NCI-H345 treated with DMSO at 0.1 percent for 48 hours (cell line): ENCODE results near the gene CAMK2D.
"Not testable (repeated sequence)": the region's sequence is repeated elsewhere in the genome, so short reads cannot be mapped to it uniquely, and the experiment has no call there.

Experiments used
- DNase-seq: peaks from one replicate; lab custom pipeline; 2025; ENCODE audit not compliant: unreplicated experiment; lab: John Stamatoyannopoulos, UW

The CAMK2D gene

GRCh38 chr4:113733685-113734084 is 27.9 kb downstream of the CAMK2D start:
- no peak for DNase-seq

- DNase-seq = no peak
These were observed 28.5 kb downstream of the CAMK2D start for GRCh38 chr4:113732967-113733527.

- no peak for DNase-seq
These were observed 30.9 kb downstream of the CAMK2D start for GRCh38 chr4:113730467-113731216.

- DNase-seq = no peak
These were observed 33.7 kb downstream of the CAMK2D start for GRCh38 chr4:113727802-113728201.

DNA sequence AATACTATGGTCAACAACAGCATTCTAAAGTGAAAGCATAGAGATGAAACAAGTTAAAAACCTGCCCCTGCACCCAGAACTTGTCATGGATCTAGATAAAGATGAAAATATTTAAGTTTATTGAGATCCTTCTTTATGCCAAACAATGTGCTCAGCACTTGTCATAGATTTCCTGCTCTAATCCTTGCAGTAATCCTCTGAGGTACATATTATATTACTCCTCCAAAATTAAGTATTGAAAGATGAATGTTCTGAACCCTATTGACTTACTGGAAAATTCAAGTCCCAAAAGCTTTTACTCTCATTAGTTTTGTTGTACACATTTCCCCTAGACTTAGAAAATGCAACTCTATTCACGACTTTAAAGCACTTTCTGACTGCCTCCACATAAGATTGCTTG is 35.6 kb downstream of the CAMK2D start:
- DNase-seq = no peak

- DNase-seq = no peak
These were observed 43.3 kb downstream of the CAMK2D start for GRCh38 chr4:113718252-113718651.

DNA sequence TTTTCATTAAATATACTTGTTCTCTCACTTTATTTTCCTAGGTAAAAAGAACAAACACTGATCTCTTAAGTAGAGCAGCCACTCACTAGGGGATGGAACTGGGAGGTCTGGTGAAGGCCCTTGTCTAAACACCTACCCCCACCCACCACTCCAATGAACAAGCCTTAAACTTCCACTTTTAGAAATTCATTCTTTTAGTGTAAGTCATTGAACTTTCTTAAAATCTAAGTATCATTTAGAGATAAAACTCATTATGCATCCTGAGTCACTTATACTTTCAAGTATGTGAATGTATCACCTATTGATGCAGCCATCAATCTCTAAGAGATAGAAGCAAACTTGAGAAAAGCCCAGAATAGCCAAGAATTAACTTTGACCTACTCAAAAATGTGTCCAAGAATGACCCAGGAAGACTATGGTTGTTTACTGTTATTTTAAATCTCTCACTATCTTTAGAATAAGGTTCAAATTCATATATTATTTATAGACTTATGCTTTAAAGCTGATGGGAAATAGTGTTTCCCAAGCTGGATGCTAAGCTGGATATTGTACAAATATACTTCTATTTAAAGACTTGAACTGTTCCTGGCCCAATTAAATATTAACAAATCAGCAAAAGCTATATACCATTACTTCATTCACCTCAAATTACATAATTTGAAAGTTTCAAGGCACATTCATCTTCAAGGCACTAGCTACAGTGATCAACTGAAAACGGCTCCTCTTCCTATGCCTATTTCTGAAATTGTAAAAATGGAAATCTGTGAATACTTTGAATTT is 49.5 kb downstream of the CAMK2D start:
- no peak for DNase-seq

GRCh38 chr4:113708250-113708649 is 53.3 kb downstream of the CAMK2D start:
- no peak for DNase-seq

DNA sequence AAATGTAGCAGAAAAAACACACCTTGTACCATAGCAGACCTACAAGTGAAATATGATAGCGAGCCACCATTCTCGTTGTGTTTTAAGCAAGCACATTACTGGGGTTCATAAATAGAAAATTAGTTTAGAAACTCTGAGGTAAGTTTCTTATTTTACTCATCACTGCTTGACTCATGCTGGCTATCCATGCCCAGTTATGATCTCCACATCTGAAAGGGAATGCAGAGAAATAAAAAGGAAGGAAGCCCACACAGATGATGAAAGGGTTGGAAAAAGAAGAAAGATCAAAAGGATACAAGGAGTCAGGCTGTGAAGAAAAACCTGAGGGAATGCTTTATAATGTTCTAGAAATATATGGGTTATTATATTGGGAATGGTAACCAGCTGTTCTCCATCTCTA is 54.5 kb downstream of the CAMK2D start:
- no peak for DNase-seq

- DNase-seq = not testable (repeated sequence)
These were observed 56.4 kb downstream of the CAMK2D start for GRCh38 chr4:113705097-113705496.

GRCh38 chr4:113702596-113702995 is 58.9 kb downstream of the CAMK2D start:
- DNase-seq = not testable (repeated sequence)

GRCh38 chr4:113701169-113701568 is 60.4 kb downstream of the CAMK2D start:
- no peak for DNase-seq

DNA sequence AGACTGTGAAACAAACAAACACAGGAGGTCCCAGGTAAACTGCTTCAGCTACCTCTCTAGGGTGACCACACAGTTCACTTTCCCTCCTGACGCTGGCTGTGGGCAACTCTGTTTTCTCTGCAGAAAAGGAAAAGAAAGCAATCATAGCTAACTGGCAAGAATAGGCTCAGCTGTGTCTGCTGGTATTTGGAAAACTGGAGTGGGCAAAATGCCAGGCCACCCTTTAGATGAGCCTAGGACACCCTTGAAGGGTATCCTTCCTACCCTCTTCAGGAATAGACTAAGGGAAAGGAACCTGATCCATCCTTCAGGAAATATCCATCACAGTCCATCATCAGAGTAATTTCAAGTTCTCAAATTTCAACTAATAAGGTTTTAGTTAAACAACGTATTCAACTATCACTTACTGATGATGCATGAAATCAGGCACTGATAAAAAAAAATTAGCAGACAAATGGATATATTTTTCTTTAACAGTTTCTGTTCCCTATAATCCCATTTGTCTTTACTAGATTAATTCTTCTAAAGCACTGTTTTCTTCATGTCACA is 60.9 kb downstream of the CAMK2D start:
- no peak for DNase-seq

- no peak for DNase-seq
These were observed 61.8 kb downstream of the CAMK2D start for GRCh38 chr4:113699772-113700171.

GRCh38 chr4:113697429-113697828 is 64.1 kb downstream of the CAMK2D start:
- DNase-seq = no peak

DNA sequence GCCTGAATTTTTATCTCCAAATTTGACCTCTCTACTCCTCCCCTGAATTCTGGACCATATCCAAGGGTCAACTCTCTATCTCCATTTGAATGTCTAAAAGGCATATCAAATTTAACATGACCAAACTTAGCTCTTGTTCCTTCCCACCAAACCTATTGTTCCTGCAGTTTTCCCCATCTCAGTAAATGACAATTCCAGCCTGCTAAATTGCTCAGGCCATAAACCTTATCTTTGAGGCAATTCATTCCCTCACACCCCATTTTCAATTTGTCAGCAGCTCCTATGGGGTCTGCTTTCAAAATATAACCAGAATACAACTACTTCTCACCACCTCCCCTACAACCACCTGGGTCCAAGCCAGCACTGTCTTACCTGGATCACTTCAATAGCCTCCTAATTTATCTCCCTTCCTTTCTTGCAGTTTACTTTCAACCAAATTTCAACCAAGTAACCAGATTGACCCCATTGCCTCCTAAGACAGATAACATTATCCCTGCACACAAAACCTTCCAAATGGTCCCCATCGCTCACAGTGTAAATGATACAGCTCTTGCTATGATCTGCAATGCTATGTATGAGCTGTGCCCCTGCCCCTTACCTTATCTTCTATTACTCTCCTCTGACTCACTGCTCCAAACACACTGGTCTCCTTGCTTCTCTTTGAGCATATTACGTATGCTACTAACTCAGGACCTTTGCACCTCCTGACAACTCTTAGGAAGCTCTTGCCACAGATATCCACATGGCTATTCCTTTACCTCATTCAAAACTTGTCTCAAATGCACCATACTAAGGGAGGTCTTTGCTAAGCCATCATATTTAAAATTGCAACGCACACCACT is 66.0 kb downstream of the CAMK2D start:
- DNase-seq = no peak

DNA sequence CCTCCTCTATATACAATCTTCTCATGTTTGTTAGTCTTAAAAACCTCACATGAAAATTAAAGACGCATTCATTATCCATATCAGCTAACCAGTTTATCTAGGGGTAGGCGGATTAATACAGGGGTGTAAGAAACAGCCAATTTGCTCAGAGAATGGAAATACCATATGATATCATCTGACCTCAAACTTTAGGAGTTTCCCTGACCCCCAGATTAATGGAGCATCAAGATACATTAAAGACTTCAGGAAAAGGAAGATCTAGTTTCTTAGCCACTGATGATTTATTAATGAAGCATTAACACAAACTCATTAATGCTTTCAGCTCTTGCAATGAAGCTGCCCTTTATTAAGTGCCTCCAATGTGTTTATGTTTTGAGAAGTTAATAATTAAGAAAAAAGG is 67.5 kb downstream of the CAMK2D start:
- no peak for DNase-seq

DNA sequence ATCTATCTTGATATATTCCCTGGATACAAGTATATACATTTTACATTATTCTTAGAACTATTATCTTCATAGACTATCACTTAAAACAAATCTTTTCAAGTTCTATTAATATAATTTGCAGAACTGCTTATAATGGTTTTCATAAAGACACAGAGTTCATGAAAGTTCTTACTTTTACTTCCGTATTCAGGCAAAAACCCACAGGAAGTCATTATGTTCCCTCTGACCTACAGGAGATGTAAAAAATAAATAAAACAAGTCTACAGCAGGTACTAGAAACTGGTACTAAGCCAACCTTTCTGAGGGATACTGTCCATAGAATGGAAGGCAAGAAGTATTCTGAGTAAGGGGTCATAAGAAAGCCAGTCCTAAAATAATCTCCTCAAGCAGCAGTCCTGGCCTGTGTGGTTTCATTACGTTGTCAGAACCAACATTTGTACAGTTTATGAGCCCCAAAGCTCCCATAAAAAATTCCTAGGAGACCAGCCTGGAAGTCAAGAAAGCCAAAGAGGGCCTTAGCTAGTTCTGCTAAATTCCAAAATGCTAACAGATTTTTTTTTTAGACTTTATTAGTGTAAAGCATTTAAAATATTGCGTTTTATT is 68.6 kb downstream of the CAMK2D start:
- no peak for DNase-seq

DNA sequence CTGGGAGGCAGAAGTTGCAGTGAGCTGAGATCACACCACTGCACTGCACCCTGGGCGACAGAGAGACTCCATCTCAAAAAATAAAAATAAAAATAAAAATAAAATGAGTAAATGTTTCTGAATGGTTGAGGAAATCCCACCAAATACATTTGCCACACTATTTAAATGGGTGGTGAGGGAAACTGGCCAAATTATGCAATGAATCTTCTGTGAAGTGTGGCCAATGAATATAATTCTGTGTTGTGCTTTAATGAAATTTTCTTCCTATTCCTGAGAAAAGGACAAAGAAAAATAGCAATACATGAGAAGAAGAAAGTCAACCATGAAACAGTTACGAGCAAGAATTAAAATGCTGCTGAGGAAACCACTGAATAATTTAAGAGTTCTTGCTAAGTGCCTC is 69.9 kb downstream of the CAMK2D start:
- no peak for DNase-seq

DNA sequence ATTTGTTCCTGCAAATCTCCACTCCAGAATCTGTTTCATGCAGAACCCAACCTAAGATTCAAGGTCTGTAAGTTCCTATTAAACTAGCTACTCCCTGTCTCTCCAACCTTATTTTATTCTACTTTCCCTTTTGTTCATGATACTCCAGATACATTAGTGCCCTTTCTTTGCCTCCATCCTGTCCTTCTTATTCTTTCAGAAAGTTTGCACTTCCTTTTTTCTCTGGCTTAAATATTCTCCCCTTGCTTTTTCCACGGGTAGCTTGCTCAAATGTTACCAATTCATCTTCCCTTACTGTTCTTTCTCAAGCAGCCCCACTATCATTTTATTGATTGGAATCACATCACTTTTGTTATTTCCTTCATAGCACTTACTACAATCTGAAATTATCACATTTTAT is 72.1 kb downstream of the CAMK2D start:
- no peak for DNase-seq
